ENCODE results near the gene BRSK2. TPM values are rescaled to one million over a fixed set of nuclear protein-coding genes. Genes with fewer than 3 reads are reported as not detected.

Gene BRSK2
- total RNA-seq, 1 donor from 2014 or later = 1.7 TPM

- DNase-seq (ENCODE audit: extremely low spot score, unreplicated experiment) = no peak
- no peak overlapping the region for H3K4me3 Mint-ChIP-seq (ENCODE audit: unreplicated experiment)
- no peaks in the 10 kb centered on the region for H3K27me3 Mint-ChIP-seq (ENCODE audit: unreplicated experiment)
- no peak overlapping the region for H3K27ac Mint-ChIP-seq (ENCODE audit: unreplicated experiment)
- TF ChIP-seq CTCF (IDR thresholded peaks at IDR 0.05) = no peak
- H3K4me1 Mint-ChIP-seq (ENCODE audit: unreplicated experiment) = peaks cover 16% of the 10 kb centered on the region
- H3K36me3 Mint-ChIP-seq (ENCODE audit: unreplicated experiment) = peaks cover 18% of the 10 kb centered on the region
- H3K9me3 Mint-ChIP-seq (ENCODE audit: unreplicated experiment) = no peaks in the 10 kb centered on the region
Observed at GRCh38 chr11:1481861-1482441, 92.2 kb downstream of the BRSK2 start.

GRCh38 chr11:1482581-1483444 is 93.1 kb downstream of the BRSK2 start:
- peaks cover 21% of the 10 kb centered on the region for H3K4me1 Mint-ChIP-seq (ENCODE audit: unreplicated experiment)
- no peak for DNase-seq (ENCODE audit: extremely low spot score, unreplicated experiment)
- no peak overlapping the region for H3K27ac Mint-ChIP-seq (ENCODE audit: unreplicated experiment)
- no peaks in the 10 kb centered on the region for H3K9me3 Mint-ChIP-seq (ENCODE audit: unreplicated experiment)
- no peak for TF ChIP-seq CTCF (IDR thresholded peaks at IDR 0.05)
- H3K27me3 Mint-ChIP-seq (ENCODE audit: unreplicated experiment) = no peaks in the 10 kb centered on the region
- no peak overlapping the region for H3K4me3 Mint-ChIP-seq (ENCODE audit: unreplicated experiment)
- peaks cover 15% of the 10 kb centered on the region for H3K36me3 Mint-ChIP-seq (ENCODE audit: unreplicated experiment)

GRCh38 chr11:1483445-1483961 is 93.8 kb downstream of the BRSK2 start:
- Mint-ChIP-seq H3K4me1 (ENCODE audit: unreplicated experiment) (peaks cover 26% of the 10 kb centered on the region), H3K4me3 (ENCODE audit: unreplicated experiment) (no peak overlapping the region), H3K27ac (ENCODE audit: unreplicated experiment) (no peak overlapping the region), H3K27me3 (ENCODE audit: unreplicated experiment) (no peaks in the 10 kb centered on the region), H3K9me3 (ENCODE audit: unreplicated experiment) (no peaks in the 10 kb centered on the region), H3K36me3 (ENCODE audit: unreplicated experiment) (peaks cover 12% of the 10 kb centered on the region)
- no peak for TF ChIP-seq CTCF (IDR thresholded peaks at IDR 0.05)
- DNase-seq (ENCODE audit: extremely low spot score, unreplicated experiment) = no peak

- Mint-ChIP-seq H3K9me3 (ENCODE audit: unreplicated experiment) (no peaks in the 10 kb centered on the region), H3K4me3 (ENCODE audit: unreplicated experiment) (no peak overlapping the region), H3K36me3 (ENCODE audit: unreplicated experiment) (peaks cover 5% of the 10 kb centered on the region), H3K27me3 (ENCODE audit: unreplicated experiment) (no peaks in the 10 kb centered on the region), H3K27ac (ENCODE audit: unreplicated experiment) (no peak overlapping the region), H3K4me1 (ENCODE audit: unreplicated experiment) (peaks cover 26% of the 10 kb centered on the region)
- no peak for DNase-seq (ENCODE audit: extremely low spot score, unreplicated experiment)
- no peak for TF ChIP-seq CTCF (IDR thresholded peaks at IDR 0.05)
Observed at GRCh38 chr11:1484061-1484671, 94.4 kb downstream of the BRSK2 start.

Data from osteocyte (in vitro differentiated cells).